ENCODE data around the gene SH3BGRL.

The SH3BGRL gene

DNA sequence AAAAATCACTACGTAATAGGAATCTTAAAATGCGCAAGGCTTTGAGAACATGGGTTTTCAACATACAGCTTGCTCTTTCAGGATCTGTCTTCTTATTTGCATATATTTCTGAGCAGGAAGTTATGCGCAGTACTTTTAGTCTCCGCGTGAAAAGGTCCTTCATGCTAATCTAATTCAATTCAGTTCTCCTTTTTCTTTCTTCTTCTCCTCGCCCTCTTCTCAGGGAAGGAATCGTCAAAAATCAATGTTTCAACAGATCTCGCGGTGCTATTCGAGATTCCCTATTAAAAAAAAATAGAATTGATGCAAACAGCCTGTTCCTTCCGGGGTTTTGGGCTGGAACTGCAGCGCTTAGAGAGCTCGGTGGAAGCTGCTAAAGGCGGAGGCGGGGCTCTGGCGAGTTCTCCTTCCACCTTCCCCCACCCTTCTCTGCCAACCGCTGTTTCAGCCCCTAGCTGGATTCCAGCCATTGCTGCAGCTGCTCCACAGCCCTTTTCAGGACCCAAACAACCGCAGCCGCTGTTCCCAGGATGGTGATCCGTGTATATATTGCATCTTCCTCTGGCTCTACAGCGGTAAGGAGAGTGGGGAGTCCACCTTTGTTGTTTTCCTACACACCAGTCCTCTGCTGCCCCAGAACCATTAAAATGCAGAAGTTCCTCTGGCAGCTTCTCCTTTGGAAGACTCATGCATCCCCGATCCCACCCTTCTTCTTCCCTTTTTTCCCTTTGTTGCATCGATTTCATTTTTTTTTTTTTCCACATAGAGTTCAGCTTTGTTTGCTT lies at the start of gene SH3BGRL, which contains the start of gene HMGN5:
Gene SH3BGRL (plus strand): TSS at position 432 of the 785 bp plus-strand sequence. CDS start 99 bp downstream, at position 531.
Gene HMGN5 (minus strand): TSS at position 243 of the 785 bp plus-strand sequence. CDS start 80,364 bp downstream, outside the sequence.
- Mint-ChIP-seq H3K9me3 (no peaks in the 10 kb centered on the region), H3K36me3 (peaks cover 23% of the 10 kb centered on the region), H3K27ac (peak within 1 kb of the TSS; percentile 96), H3K4me3 (peak within 1 kb of the TSS; percentile 96), H3K27me3 (no peaks in the 10 kb centered on the region), H3K4me1 (peaks cover 39% of the 10 kb centered on the region)
- peak; percentile 81 for DNase-seq
- CTCF ChIA-PET = interaction anchor here (1.0 to 1.5 kb wide), 3 partner anchors 9 to 81 kb away, joined by 3 to 7 read pairs (median 3); no protein-coding TSS in a partner anchor

DNA sequence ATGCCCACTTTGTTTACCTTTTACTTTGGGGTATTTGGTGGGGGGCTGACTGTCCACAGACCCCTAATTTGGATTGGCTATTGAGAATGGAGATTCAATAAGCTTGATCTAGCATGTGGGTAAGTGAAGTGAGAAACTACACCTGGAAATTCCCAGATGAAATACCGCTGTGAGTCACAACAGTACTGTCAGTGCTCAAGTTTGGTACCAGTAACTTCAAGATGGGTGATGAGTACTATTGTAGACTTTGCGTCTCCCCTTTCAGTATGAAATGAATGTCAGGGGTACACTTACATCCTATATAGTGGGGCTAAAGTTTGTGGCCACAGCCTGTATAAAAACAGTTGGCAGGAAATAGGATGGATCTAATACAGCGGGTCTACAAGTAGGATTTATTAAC lies 33.5 kb upstream of the SH3BGRL start:
- H3K4me3 Mint-ChIP-seq = no peak overlapping the region
- H3K9me3 Mint-ChIP-seq = no peaks in the 10 kb centered on the region
- H3K36me3 Mint-ChIP-seq = no peaks in the 10 kb centered on the region
- CTCF ChIA-PET = no interaction called here
- no peak overlapping the region for H3K27ac Mint-ChIP-seq
- H3K27me3 Mint-ChIP-seq = no peaks in the 10 kb centered on the region
- no peak for DNase-seq
- H3K4me1 Mint-ChIP-seq = no peaks in the 10 kb centered on the region

DNA sequence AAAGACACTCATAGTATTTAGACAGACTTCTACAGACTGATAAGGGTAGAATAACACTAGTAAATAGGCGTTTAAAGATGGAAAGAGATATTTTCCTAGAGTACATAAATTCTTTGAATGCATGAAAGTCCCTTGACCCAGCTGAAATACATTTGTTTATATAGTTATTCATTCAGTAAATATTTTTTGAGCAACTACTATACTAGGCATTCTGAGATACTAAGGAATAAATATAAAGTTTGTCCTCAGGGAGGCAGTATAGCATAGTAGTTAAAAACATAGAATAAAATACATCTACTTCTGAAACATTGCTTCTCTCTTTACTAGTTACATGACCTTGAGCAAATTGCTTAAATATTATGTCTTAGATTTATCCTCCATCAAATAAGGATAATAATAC lies 27.6 kb upstream of the SH3BGRL start:
- Mint-ChIP-seq H3K27me3 (no peaks in the 10 kb centered on the region), H3K4me1 (no peaks in the 10 kb centered on the region), H3K4me3 (no peak overlapping the region), H3K27ac (no peak overlapping the region), H3K9me3 (no peaks in the 10 kb centered on the region), H3K36me3 (no peaks in the 10 kb centered on the region)
- no peak for DNase-seq
- CTCF ChIA-PET = interaction anchor here (1.2 kb wide), 1 partner anchor 203 kb away, joined by 3 read pairs; no protein-coding TSS in a partner anchor

- Mint-ChIP-seq H3K27ac (no peak overlapping the region), H3K4me3 (no peak overlapping the region), H3K27me3 (no peaks in the 10 kb centered on the region), H3K36me3 (no peaks in the 10 kb centered on the region), H3K4me1 (peaks cover 4% of the 10 kb centered on the region), H3K9me3 (no peaks in the 10 kb centered on the region)
- DNase-seq = no peak
- CTCF ChIA-PET = interaction anchor here (0.7 to 1.7 kb wide), 3 partner anchors 33 to 318 kb away, joined by 3 to 5 read pairs (median 4); no protein-coding TSS in a partner anchor
Observed at GRCh38 chrX:81195259-81195658, 6.6 kb upstream of the SH3BGRL start.

- no peak overlapping the region for H3K4me3 Mint-ChIP-seq
- no peaks in the 10 kb centered on the region for H3K9me3 Mint-ChIP-seq
- H3K4me1 Mint-ChIP-seq = peaks cover 4% of the 10 kb centered on the region
- no peaks in the 10 kb centered on the region for H3K36me3 Mint-ChIP-seq
- CTCF ChIA-PET = interaction anchor here (1.5 to 1.7 kb wide), 2 partner anchors 182 to 318 kb away, joined by 4 to 5 read pairs; no protein-coding TSS in a partner anchor
- H3K27me3 Mint-ChIP-seq = no peaks in the 10 kb centered on the region
- no peak overlapping the region for H3K27ac Mint-ChIP-seq
- DNase-seq = peak; percentile 68
Observed at GRCh38 chrX:81195712-81196111, 6.2 kb upstream of the SH3BGRL start.

DNA sequence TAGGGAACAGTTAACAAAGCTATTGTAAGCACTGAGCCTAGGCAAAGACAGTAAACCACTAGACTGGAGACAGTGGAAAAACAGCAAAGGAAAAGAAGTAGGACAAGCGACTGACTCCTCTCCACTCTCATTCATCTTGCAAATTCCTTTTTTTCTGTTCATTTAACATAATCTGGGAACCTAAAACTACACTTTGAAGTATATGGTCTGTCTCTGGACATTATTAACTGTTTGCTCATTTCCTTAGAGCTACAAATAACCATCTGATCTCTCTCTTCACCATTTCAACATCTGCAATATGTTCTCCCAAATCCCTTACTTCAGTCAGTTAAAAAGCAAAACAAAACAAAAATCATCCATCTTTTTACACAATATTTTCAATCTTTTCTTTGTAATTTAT lies 831 bp upstream of the SH3BGRL start:
- Mint-ChIP-seq H3K27me3 (no peaks in the 10 kb centered on the region), H3K27ac (peak overlapping the region; percentile 96), H3K9me3 (no peaks in the 10 kb centered on the region), H3K4me1 (peaks cover 33% of the 10 kb centered on the region), H3K36me3 (peaks cover 17% of the 10 kb centered on the region), H3K4me3 (peak overlapping the region; percentile 96)
- no peak for DNase-seq
- CTCF ChIA-PET = interaction anchor here (1.0 kb wide), 1 partner anchor 8 kb away, joined by 3 read pairs; no protein-coding TSS in a partner anchor

GRCh38 chrX:81202456-81202819 lies 536 bp downstream of the SH3BGRL start:
- peak overlapping the region; percentile 96 for H3K4me3 Mint-ChIP-seq
- no peaks in the 10 kb centered on the region for H3K27me3 Mint-ChIP-seq
- H3K36me3 Mint-ChIP-seq = peaks cover 23% of the 10 kb centered on the region
- DNase-seq = peak; percentile 20
- peaks cover 39% of the 10 kb centered on the region for H3K4me1 Mint-ChIP-seq
- no peaks in the 10 kb centered on the region for H3K9me3 Mint-ChIP-seq
- peak overlapping the region; percentile 96 for H3K27ac Mint-ChIP-seq
- CTCF ChIA-PET = interaction anchor here (0.6 to 1.5 kb wide), 3 partner anchors 10 to 82 kb away, joined by 3 to 7 read pairs (median 3); no protein-coding TSS in a partner anchor

- Mint-ChIP-seq H3K4me1 (peaks cover 39% of the 10 kb centered on the region), H3K36me3 (peaks cover 25% of the 10 kb centered on the region), H3K27me3 (no peaks in the 10 kb centered on the region), H3K9me3 (no peaks in the 10 kb centered on the region), H3K4me3 (peak overlapping the region; percentile 96), H3K27ac (peak overlapping the region; percentile 96)
- CTCF ChIA-PET = interaction anchor here (0.6 to 1.5 kb wide), 2 partner anchors 10 to 82 kb away, joined by 3 to 7 read pairs; no protein-coding TSS in a partner anchor
- no peak for DNase-seq
Observed at GRCh38 chrX:81202943-81203342, 1.0 kb downstream of the SH3BGRL start.

DNA sequence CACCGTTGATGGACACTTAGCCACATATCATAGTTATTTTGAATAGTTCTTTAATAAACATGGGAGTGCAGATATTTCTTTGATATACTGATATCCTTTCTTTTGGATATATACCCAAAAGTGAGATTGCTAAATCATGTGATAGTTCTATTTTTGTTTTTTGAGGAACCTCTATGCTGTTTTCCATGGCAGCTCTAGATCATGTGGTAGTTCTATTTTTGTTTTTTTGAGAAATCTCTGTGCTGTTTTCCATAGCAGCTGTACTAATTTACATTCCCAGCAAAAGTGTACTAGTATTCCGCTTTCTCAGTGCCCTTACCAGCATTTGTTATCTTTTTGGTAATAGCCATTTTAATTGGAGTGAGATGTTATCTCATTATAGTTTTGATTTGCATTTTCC lies 3.6 kb downstream of the SH3BGRL start:
- Mint-ChIP-seq H3K4me3 (no peak overlapping the region), H3K36me3 (peaks cover 28% of the 10 kb centered on the region), H3K9me3 (no peaks in the 10 kb centered on the region), H3K27me3 (no peaks in the 10 kb centered on the region), H3K4me1 (peaks cover 39% of the 10 kb centered on the region), H3K27ac (no peak overlapping the region)
- no peak for DNase-seq
- CTCF ChIA-PET = no interaction called here

DNA sequence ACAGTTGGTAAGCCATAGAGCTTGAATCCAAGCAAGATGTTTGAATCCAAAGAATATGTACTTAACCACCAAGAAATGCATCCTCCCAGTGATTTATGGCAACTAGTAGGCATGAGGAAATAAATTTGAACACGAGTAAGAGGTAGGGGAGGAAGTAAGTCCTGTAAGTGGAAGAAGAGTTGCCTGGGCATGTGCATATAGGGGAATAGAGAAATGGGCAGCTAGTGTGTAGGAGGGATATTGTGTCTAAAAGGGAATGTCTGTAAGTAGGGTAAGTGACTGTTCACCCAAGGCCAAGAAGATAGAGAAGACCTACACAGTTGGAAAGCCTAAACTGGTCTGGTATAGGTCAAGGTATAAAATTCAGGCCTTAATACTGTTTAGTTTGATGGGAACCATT lies 4.6 kb downstream of the SH3BGRL start:
- H3K4me3 Mint-ChIP-seq = no peak overlapping the region
- H3K9me3 Mint-ChIP-seq = no peaks in the 10 kb centered on the region
- DNase-seq = no peak
- CTCF ChIA-PET = no interaction called here
- H3K4me1 Mint-ChIP-seq = peaks cover 32% of the 10 kb centered on the region
- peaks cover 28% of the 10 kb centered on the region for H3K36me3 Mint-ChIP-seq
- H3K27ac Mint-ChIP-seq = no peak overlapping the region
- no peaks in the 10 kb centered on the region for H3K27me3 Mint-ChIP-seq

- Mint-ChIP-seq H3K27ac (no peak overlapping the region), H3K36me3 (peaks cover 27% of the 10 kb centered on the region), H3K27me3 (no peaks in the 10 kb centered on the region), H3K9me3 (no peaks in the 10 kb centered on the region), H3K4me1 (peaks cover 17% of the 10 kb centered on the region), H3K4me3 (no peak overlapping the region)
- no peak for DNase-seq
- CTCF ChIA-PET = no interaction called here
Observed at GRCh38 chrX:81208916-81209315, 7.0 kb downstream of the SH3BGRL start.

- Mint-ChIP-seq H3K9me3 (no peaks in the 10 kb centered on the region), H3K4me3 (no peak overlapping the region), H3K4me1 (peaks cover 2% of the 10 kb centered on the region), H3K27me3 (no peaks in the 10 kb centered on the region), H3K27ac (no peak overlapping the region), H3K36me3 (peaks cover 9% of the 10 kb centered on the region)
- no peak for DNase-seq
- CTCF ChIA-PET = no interaction called here
Observed at GRCh38 chrX:81215685-81216084, 13.8 kb downstream of the SH3BGRL start.

GRCh38 chrX:81229229-81229628 lies 27.3 kb downstream of the SH3BGRL start:
- H3K27ac Mint-ChIP-seq = no peak overlapping the region
- peaks cover 3% of the 10 kb centered on the region for H3K36me3 Mint-ChIP-seq
- CTCF ChIA-PET = no interaction called here
- no peaks in the 10 kb centered on the region for H3K4me1 Mint-ChIP-seq
- DNase-seq = no peak
- no peak overlapping the region for H3K4me3 Mint-ChIP-seq
- H3K9me3 Mint-ChIP-seq = no peaks in the 10 kb centered on the region
- H3K27me3 Mint-ChIP-seq = no peaks in the 10 kb centered on the region

DNA sequence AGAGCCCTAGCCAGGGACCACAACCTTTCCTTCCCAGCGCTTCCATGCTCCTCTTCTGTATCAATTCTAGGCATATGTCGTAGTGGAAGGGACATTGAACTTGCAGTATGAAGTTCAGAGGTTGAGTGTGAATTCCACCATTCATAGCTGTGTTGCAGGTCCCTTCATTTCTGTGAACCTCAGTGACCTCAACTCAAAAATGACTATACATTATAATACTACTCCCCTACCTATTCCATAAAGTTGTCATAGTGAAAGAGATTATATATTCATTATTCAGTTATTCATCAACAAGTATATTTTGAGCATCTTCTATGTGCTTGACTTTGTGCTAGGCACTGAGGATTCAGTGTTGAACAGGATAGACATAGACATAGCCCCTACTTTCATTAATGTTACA lies 28.0 kb downstream of the SH3BGRL start:
- Mint-ChIP-seq H3K4me3 (no peak overlapping the region), H3K27me3 (no peaks in the 10 kb centered on the region), H3K36me3 (peaks cover 3% of the 10 kb centered on the region), H3K9me3 (no peaks in the 10 kb centered on the region), H3K4me1 (no peaks in the 10 kb centered on the region), H3K27ac (no peak overlapping the region)
- no peak for DNase-seq
- CTCF ChIA-PET = no interaction called here

GRCh38 chrX:81231476-81231875 lies 29.6 kb downstream of the SH3BGRL start:
- Mint-ChIP-seq H3K4me3 (no peak overlapping the region), H3K4me1 (no peaks in the 10 kb centered on the region), H3K27me3 (no peaks in the 10 kb centered on the region), H3K9me3 (no peaks in the 10 kb centered on the region), H3K27ac (no peak overlapping the region), H3K36me3 (peaks cover 11% of the 10 kb centered on the region)
- no peak for DNase-seq
- CTCF ChIA-PET = no interaction called here
